MM.1S (cell line): ENCODE data around the gene SUPT3H.

ENCODE experiments used
- DNase-seq: peaks from one replicate; pipeline ENCODE4 v3.0.0-alpha.2; 2015
- H2AFZ ChIP-seq: fragments of 300-600 bp; sonication (generic); 2 replicates; pipeline ENCODE4 v1.6.0; 2016; ENCODE audit warnings: antibody characterized with exemption, low read length
- H3F3A ChIP-seq: fragments of 300-600 bp; sonication (generic); 2 replicates; pipeline ENCODE4 v1.6.1; 2016; ENCODE audit warnings: mild to moderate bottlenecking, antibody characterized with exemption, low read length, moderate library complexity, mixed read lengths; ENCODE audit not compliant: insufficient read depth
- H3K27ac ChIP-seq: fragments of 300-600 bp; sonication (generic); 2 replicates; pipeline ENCODE4 v1.5.1; 2016; ENCODE audit warnings: mild to moderate bottlenecking, low read length
- H3K27me3 ChIP-seq: fragments of 300-600 bp; sonication (generic); replicated peaks from 2 replicates; pipeline ENCODE4 v1.6.0; 2016; ENCODE audit warnings: low read length; ENCODE audit not compliant: insufficient read depth
- H3K36me3 ChIP-seq: fragments of 300-600 bp; sonication (generic); replicated peaks from 2 replicates; pipeline ENCODE4 v1.6.1; 2016; ENCODE audit warnings: mild to moderate bottlenecking, low read length, mixed read lengths; ENCODE audit not compliant: insufficient read depth
- H3K4me1 ChIP-seq: fragments of 300-600 bp; sonication (generic); 2 replicates; pipeline ENCODE4 v1.6.1; 2016; ENCODE audit warnings: low read length, mixed read lengths
- H3K4me2 ChIP-seq: fragments of 300-600 bp; sonication (generic); 2 replicates; pipeline ENCODE4 v1.6.0; 2016; ENCODE audit warnings: low read depth, low read length
- H3K4me3 ChIP-seq: fragments of 300-600 bp; sonication (generic); 2 replicates; pipeline ENCODE4 v1.5.1; 2016; ENCODE audit warnings: low read length, mixed read lengths
- H3K79me2 ChIP-seq: fragments of 300-600 bp; sonication (generic); 2 replicates; pipeline ENCODE4 v1.6.1; 2016; ENCODE audit warnings: mixed run types, low read length, mixed read lengths
- H3K9ac ChIP-seq: fragments of 300-600 bp; sonication (generic); 2 replicates; pipeline ENCODE4 v1.6.1; 2016; ENCODE audit warnings: low read length, mixed read lengths
- H3K9me2 ChIP-seq: fragments of 300-600 bp; sonication (generic); replicated peaks from 2 replicates; pipeline ENCODE4 v1.6.1; 2016; ENCODE audit warnings: mild to moderate bottlenecking, low read length, mixed read lengths; ENCODE audit not compliant: insufficient read depth
- H3K9me3 ChIP-seq: fragments of 300-600 bp; sonication (generic); replicated peaks from 2 replicates; pipeline ENCODE4 v1.6.1; 2016; ENCODE audit warnings: mild to moderate bottlenecking, low read length, mixed read lengths; ENCODE audit not compliant: insufficient read depth
- H4K20me1 ChIP-seq: fragments of 300-600 bp; sonication (generic); 2 replicates; pipeline ENCODE4 v1.6.1; 2016; ENCODE audit warnings: mild to moderate bottlenecking, low read length, moderate library complexity, mixed read lengths; ENCODE audit not compliant: insufficient read depth
- EZH2 ChIP-seq: fragments of 300-600 bp; sonication (generic); optimal IDR thresholded peaks from 2 replicates; pipeline ENCODE3; 2017; ENCODE audit warnings: low read depth, mild to moderate bottlenecking, antibody characterized with exemption, low read length, mixed read lengths
- EZH2phosphoT487 ChIP-seq: fragments of 300-600 bp; sonication (generic); IDR thresholded peaks from 2 replicates; pipeline ENCODE4 v1.6.1; 2018; ENCODE audit warnings: antibody characterized with exemption, low read length
- TF ChIP-seq, protein P1 (sequence below): fragments of 300-600 bp; sonication (generic); IDR thresholded peaks from 2 replicates; pipeline ENCODE4 v1.5.1; 2016; ENCODE audit warnings: antibody characterized with exemption, low read length, mixed read lengths

SUPT3H gene

DNA sequence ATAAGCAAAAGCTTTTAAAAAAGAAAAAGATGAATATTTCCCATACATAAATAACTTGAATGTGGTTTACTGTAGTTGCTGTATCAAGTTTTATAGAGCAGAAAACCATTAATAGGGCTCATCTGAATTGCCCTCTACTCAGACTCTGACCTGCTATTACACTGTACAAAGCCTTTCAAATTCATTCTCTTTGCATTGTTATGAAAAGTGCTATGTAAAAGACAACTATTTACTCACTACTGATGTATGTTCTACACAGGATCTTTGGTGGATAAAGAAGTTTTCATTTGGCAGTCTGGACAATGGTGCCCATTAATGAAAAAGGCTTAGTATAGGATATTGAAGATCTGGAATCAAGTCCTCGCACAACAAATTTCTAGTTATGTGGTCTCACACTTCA lies 248.7 kb downstream of the SUPT3H start:
- Histone ChIP-seq H4K20me1 (no peaks in the 10 kb centered on the region), H3F3A (no peaks in the 10 kb centered on the region), H3K4me1 (no peaks in the 10 kb centered on the region), H3K9me3 (no peaks in the 10 kb centered on the region), H3K27me3 (no peaks in the 10 kb centered on the region), H2AFZ (no peak overlapping the region), H3K9ac (no peak overlapping the region), H3K27ac (no peak overlapping the region), H3K36me3 (no peaks in the 10 kb centered on the region), H3K4me3 (no peak overlapping the region), H3K9me2 (no peaks in the 10 kb centered on the region), H3K79me2 (no peaks in the 10 kb centered on the region), H3K4me2 (no peak overlapping the region)
- DNase-seq = no peak
- TF ChIP-seq EZH2 (no peak), EZH2phosphoT487 (no peak)
- TF ChIP-seq, protein P1, sequence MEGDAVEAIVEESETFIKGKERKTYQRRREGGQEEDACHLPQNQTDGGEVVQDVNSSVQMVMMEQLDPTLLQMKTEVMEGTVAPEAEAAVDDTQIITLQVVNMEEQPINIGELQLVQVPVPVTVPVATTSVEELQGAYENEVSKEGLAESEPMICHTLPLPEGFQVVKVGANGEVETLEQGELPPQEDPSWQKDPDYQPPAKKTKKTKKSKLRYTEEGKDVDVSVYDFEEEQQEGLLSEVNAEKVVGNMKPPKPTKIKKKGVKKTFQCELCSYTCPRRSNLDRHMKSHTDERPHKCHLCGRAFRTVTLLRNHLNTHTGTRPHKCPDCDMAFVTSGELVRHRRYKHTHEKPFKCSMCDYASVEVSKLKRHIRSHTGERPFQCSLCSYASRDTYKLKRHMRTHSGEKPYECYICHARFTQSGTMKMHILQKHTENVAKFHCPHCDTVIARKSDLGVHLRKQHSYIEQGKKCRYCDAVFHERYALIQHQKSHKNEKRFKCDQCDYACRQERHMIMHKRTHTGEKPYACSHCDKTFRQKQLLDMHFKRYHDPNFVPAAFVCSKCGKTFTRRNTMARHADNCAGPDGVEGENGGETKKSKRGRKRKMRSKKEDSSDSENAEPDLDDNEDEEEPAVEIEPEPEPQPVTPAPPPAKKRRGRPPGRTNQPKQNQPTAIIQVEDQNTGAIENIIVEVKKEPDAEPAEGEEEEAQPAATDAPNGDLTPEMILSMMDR = no peak

DNA sequence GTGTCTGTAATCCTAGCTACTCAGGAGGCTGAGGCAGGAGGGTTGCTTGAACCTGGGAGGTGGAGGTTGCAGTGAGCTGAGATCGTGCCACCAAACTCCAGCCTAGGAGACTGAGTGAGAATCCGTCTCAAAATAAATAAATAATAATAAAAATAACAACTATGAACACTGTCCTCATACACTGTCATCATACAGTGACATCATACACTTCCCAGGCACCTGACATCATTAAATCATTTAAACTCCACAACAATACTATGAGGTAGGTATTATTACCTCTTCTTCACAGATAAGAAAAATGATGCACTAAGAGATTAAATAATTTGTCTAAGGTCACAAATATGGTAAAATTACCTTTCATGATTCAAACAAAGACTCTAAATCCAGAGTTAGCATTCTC lies 250.5 kb downstream of the SUPT3H start:
- no peaks in the 10 kb centered on the region for H3K9me2 ChIP-seq
- H3K79me2 ChIP-seq = no peaks in the 10 kb centered on the region
- no peak for DNase-seq
- no peaks in the 10 kb centered on the region for H3K27me3 ChIP-seq
- H3K4me3 ChIP-seq = no peak overlapping the region
- no peaks in the 10 kb centered on the region for H3K9me3 ChIP-seq
- H3K36me3 ChIP-seq = no peaks in the 10 kb centered on the region
- no peaks in the 10 kb centered on the region for H3K4me1 ChIP-seq
- H4K20me1 ChIP-seq = no peaks in the 10 kb centered on the region
- H3K4me2 ChIP-seq = no peak overlapping the region
- H3F3A ChIP-seq = no peaks in the 10 kb centered on the region
- H2AFZ ChIP-seq = no peak overlapping the region
- H3K27ac ChIP-seq = no peak overlapping the region
- H3K9ac ChIP-seq = no peak overlapping the region
- TF ChIP-seq EZH2 (no peak), EZH2phosphoT487 (no peak)
- TF ChIP-seq, protein P1 = no peak

DNA sequence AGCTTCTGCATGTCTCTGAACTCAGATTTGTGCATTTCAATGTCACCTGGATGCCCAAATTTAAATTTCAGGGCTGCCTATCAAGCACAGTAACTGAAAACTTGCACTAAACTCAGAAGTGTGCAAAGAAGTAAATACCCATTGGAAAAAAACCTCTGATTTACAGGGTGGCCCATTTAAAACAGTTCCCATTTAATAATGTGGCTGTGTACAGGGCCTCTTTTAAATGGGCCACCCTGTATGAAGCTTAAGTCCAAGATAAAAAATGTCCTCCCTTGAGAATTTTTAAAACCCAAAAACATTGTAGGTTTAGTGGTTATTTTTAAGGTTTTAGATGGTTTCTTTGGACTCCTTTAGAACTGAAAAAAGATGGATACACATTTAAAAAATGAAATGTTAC lies 251.7 kb downstream of the SUPT3H start:
- H2AFZ ChIP-seq = no peak overlapping the region
- H3K27me3 ChIP-seq = no peaks in the 10 kb centered on the region
- no peaks in the 10 kb centered on the region for H3K9me3 ChIP-seq
- H3K79me2 ChIP-seq = no peaks in the 10 kb centered on the region
- no peaks in the 10 kb centered on the region for H3K36me3 ChIP-seq
- DNase-seq = no peak
- H4K20me1 ChIP-seq = no peaks in the 10 kb centered on the region
- no peak overlapping the region for H3K9ac ChIP-seq
- no peak for TF ChIP-seq EZH2phosphoT487
- TF ChIP-seq EZH2 = no peak
- TF ChIP-seq, protein P1 = no peak
- H3K4me3 ChIP-seq = no peak overlapping the region
- H3K4me2 ChIP-seq = no peak overlapping the region
- no peaks in the 10 kb centered on the region for H3K4me1 ChIP-seq
- no peaks in the 10 kb centered on the region for H3K9me2 ChIP-seq
- H3F3A ChIP-seq = no peaks in the 10 kb centered on the region
- H3K27ac ChIP-seq = no peak overlapping the region
